ENCODE measurements around the gene CHCHD4.
A peak's percentile ranks its signal among the peaks of the same experiment; 100 is the strongest.

The CHCHD4 gene

DNA sequence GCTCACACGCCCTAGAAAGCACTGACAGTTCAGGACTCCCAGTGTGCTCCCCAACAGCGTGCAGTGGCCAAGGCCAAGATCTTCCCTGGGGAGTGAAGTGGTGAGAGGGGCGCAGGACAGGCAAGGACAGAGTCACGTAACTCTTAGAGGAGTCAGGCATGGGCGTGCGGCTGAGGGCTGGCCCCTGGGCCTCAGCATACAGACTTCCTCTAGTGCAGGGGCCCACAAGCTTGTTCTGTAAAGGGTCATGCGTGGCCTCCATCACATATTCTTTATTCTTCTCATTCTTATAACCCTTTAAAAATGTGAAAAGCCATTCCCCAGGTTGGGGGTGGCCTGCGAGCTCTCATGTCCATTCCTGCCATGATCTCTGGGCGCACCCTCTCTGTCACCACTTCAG is 25.4 kb upstream of the CHCHD4 start:
- no peak for DNase-seq (ENCODE audit: low read depth in 2 of 2, low spot score in 1 of 2)

DNA sequence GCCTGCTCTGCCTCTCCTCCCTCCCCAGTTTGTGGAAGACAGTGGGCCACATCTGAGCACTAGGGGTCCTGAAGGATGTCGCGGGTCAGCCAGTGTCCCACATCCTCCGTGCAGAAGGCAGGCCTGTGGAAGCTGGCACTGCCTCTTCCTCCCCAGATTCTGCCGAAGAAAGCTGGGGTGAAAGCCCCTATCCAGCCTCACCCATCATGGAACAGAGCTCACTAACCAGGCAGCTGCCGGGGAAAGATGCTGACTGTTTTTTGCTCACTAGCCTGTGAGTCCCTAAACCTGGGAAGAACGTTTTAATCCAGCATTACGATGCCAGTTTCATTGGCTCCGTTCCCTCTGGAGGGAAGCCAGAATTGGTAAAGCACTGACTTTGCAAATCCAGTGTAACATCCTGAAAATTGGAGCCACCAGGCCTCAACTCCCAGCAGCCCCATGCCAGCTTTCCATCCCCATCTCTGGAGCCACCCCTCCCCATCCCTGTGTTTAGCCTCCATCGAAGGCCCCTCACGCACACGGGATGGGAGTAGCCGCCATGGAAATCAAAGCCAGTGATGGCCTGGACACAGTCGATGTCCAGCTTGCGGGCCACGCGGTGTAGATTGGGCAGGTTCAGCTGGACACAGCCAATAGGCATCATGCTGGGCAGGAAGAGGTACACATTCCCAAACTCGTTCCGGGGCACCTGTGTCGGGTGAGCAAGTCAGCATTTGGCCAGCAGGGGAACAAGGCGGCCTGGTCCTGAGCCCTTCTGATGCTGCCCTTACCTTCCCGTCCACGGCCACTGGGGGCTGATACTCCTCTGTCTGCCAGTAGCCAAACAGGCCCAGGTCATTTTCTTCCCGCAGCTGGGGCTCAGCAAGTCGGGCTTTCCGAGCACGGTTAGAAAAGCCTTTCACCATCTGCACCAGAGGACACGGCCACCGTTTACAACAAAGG is 23.6 kb upstream of the CHCHD4 start:
- DNase-seq (ENCODE audit: low read depth in 2 of 2, low spot score in 1 of 2) = no peak

DNA sequence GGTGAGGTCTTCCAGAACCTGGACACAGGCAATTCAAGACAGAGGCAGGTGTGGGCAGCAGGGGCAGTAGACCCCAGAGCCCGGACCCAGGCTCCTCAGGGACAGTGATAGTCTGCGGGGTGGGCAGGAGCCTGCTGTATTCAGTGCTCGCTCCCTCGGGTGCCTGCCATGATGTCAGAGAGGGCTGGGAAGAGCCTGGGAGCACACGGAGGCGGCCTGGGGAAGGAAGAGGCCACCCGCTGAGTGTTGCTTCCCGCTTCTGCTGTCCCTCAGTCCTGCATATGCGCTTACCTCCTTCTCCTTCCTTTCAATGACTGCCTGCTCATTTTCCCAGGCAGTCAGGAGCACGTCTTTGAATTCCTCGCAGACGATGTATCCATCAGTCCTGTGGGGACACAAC is 22.9 kb upstream of the CHCHD4 start:
- no peak for DNase-seq (ENCODE audit: low read depth in 2 of 2, low spot score in 1 of 2)

DNA sequence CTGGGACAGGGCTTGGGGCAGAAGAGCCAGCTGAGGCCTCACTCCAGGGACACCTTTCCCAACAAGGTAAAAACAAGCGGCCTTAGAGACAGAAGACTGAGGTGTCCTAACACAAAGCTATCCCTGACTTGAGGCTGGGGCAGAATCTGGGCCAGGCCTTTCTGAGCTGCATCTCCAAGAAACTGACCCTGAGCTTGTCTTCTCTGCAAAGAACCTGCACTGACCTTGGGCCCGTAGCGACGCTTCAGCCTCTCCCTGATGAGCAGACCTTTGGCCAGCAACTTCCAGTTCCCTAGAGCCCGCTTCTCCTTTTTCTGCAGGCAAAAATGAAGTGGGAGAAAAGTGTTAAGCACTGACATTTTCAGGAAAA is 22.4 kb upstream of the CHCHD4 start:
- no peak for DNase-seq (ENCODE audit: low read depth in 2 of 2, low spot score in 1 of 2)

DNA sequence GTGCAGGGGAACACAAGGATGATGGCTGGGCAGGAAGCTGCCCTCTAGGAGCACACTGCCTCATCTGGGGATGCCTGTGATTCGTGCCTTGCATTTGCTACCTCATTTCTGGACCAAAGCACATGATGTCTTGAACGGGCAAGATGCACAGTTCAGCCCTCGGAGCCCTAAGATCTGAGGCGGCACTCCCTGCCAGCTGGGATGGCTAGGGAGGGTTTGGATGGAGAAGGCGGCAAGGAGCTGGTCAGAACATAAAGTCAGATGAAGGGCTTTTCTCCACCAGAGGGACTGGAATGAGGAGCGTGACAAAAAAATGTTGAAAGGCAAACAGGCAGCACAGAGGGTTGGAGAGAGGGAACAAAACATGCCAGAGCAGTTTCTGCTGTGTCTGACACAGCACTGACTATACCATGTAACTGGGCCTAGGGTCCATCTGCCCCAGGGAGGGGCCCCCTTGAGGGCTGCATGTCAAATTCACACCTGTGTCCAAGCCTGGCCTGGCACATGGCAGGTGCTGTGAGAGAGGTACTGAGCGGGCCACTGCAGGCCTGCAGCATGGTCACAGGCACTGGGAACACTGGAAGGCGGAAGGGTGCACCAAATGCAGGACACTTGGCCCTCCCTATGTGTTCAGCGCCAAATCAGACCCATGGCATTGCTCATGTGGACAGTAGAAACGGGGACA is 21.9 kb upstream of the CHCHD4 start:
- DNase-seq (ENCODE audit: low read depth in 2 of 2, low spot score in 1 of 2) = no peak

DNA sequence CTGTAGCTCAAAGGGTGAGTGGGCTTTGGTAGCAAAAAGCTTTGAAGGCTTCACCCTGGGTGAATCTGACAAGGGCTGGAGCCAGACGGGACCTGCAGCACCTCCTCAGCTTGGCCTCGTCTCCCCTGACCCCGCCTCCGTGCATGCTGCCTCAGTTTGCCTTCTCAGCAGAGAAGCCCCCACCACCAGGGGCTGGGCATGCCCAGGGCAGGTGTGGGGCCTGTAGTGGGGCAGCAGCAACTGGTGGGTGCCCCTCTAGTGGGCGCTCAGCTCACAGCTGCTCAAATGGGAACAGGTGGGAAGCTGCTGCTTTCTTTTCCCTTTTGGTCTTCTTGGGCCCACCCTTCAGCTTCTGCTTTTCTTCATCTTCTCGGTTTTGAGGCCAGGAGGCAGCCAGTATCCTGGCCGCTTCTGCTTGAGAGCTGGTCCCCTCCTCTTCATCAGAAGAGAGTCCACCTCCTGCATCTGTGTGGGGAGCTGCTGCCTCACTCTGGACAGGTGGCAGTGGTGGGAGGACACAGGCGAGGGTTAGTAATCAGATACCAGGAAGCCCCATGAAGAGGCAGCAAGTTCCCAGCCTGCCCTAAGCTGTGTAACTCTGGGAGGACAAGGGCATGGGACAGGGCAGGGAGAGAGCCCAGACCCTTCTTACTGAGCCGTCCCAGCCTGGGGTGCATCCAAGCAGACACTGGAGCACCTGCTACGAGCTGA is 21.2 kb upstream of the CHCHD4 start:
- DNase-seq (ENCODE audit: low read depth in 2 of 2, low spot score in 1 of 2) = no peak

DNA sequence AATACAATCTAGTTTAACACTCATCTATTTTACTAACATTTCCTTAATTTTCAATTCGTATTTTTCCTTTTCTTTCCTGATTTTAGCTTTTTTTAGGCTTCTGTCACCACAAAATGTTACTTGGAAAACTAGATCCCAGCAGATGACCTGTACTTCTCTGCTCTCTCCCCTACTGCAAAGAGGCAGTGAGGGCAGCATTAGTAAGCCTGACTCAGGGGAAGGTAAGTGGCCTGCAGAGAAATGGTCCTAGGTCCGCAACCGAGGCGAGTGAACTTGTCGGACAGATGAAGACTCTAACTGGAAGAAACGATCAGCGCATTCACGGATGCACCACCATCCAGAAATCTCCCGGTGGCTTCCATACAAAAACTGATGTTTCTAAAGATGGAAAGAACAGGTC is 20.6 kb upstream of the CHCHD4 start:
- no peak for DNase-seq (ENCODE audit: low read depth in 2 of 2, low spot score in 1 of 2)

DNA sequence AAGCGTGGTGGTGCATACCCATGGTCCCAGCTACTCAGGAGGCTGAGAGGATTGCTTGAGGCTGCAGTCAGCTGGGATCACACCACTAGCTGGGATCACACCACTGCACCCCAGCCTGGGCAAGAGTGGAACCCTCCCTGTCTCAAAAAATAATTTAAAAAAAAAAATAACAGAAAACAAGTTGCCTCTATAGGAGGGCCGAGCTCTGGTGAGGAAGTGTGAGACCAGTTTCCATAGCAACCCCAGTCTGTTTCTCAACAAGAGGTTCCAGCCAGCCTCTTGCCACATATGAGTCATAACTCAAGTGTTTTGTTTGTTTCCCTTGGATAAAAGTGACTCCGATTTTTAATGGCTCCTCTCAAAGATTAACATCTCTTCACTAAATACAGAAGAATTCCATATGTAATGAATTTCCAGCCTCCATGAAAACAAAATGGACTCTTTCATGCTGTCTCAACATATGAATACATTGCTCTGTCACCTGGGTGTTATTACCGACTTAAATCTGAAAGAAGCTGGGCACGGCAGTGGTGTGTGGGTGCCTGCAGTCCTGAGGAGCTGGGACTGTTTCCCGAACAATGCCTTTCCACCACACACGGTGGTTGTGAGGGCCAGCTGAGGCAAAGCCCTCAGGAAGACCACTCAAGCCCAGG is 19.9 kb upstream of the CHCHD4 start:
- peak in 1 of 2 donors; percentile 32 for DNase-seq (ENCODE audit: low read depth in 2 of 2, low spot score in 1 of 2)

DNA sequence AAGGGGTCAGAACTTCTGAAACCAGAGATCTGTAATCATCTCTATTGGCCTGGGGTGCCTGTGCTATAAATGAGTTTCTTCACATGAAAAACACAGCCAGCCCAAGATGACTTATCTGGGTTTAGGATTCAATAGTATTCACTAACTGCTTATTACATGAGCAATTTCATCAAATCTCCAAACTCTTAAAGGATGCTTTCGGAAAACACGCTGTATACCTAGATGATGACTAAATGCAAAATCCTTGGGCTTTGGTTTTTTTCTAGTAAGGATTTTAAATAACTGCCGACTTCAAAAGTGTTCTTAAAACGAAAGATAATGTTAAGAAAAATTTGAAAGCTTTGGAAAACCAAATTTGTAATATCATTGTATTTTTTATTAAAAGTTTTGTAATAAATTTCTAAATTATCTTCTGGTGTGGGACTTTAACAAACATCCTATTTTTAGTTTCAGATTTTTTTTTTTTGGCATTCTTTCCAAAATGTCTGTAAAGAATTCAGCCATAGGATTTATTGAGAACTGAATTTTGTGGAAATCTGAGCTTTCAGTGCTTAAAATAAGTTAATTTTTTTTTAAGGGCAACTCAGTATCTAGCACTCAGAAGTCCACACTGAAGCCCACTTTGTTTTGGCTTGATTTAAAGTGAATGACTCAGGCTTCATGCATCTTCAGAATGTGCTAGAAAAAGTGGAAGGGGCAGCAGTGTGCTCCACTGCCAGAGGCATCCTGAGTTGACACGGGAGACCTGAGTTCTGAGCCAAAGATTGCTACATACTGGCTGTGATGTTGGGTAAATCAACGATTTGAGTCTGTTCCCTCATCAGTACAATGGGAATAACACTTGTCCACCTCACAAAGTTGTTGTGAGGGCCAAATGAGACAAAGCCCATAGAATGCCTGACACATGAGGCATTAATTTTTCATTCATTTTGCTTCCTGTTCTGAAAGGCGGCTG is 18.9 kb upstream of the CHCHD4 start:
- DNase-seq (ENCODE audit: low read depth in 2 of 2, low spot score in 1 of 2) = no peak

DNA sequence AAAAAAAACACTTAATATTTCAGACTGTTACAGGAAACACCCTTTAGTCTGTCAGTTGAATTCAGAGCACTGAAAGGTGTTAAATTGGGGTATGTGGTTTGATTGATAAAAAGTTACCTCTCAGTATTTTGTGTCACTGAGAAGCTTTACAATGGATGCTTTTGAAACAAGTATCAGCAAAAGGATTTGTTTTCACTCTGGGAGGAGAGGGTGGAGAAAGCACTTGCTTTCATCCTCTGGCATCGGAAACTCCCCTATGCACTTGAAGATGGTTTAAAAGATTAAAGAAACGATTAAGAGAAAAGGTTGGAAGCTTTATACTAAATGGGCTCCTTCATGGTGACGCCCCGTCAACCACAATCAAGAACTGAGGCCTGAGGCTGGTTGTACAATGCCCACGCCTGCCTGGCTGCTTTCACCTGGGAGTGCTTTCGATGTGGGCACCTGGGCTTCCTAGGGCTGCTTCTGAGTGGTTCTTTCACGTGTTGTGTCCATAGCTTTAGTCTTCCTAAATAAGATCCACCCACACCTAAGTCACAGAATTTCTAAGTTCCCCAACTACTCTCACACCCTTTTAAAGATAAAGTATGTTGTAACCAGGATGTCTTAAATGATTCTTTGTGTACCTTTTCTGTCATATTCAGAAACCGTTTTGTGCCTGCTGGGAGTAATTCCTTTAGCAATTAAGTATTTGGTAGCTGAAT is 18.0 kb upstream of the CHCHD4 start:
- peak in 1 of 2 donors; percentile 34 for DNase-seq (ENCODE audit: low read depth in 2 of 2, low spot score in 1 of 2)

DNA sequence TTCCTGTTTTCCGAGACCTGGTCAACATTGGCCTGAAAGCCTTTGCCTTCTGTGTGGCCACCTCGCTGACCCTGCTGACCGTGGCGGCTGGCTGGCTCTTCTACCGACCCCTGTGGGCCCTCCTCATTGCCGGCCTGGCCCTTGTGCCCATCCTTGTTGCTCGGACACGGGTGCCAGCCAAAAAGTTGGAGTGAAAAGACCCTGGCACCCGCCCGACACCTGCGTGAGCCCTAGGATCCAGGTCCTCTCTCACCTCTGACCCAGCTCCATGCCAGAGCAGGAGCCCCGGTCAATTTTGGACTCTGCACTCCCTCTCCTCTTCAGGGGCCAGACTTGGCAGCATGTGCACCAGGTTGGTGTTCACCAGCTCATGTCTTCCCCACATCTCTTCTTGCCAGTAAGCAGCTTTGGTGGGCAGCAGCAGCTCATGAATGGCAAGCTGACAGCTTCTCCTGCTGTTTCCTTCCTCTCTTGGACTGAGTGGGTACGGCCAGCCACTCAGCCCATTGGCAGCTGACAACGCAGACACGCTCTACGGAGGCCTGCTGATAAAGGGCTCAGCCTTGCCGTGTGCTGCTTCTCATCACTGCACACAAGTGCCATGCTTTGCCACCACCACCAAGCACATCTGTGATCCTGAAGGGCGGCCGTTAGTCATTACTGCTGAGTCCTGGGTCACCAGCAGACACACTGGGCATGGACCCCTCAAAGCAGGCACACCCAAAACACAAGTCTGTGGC is 17.1 kb upstream of the CHCHD4 start:
- DNase-seq (ENCODE audit: low read depth in 2 of 2, low spot score in 1 of 2) = no peak

DNA sequence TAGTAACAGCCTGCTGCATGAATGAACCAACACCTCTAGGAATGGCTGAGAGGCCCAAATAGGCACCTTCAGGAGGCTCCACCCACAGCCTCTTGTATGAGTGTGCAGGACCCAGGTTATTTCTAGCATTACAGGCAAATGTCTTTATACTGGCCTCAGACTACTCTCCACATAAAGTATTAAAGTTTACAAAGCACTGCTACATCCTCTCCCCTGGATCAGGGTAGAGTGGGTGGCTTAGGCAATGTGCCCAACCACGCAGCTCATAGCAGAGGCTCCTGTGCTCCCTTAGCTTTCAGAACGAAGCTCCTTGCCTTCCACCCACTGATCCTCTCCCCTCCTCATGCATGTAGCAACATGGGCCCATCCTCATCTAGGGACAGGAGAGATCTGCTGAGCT is 16.5 kb upstream of the CHCHD4 start:
- no peak for DNase-seq (ENCODE audit: low read depth in 2 of 2, low spot score in 1 of 2)

DNA sequence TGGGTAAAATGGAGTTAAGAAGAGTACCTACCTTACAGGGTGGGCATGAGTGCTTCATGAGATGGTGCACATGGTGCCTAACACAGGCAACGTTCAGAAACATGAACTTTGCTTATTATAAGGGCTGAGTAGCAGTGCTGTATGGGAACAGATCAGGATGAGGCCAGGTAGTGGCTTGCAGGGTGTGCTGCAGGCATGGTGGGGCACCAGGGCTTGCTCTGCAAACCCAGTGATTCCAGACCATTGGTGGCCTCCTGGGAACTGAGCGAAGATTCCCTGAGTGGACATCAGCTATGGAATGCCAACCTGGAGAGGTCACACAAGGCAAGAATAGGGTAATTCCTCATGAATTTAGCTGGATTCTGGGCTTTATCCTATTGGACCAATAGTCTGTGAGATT is 16.0 kb upstream of the CHCHD4 start:
- no peak for DNase-seq (ENCODE audit: low read depth in 2 of 2, low spot score in 1 of 2)

DNA sequence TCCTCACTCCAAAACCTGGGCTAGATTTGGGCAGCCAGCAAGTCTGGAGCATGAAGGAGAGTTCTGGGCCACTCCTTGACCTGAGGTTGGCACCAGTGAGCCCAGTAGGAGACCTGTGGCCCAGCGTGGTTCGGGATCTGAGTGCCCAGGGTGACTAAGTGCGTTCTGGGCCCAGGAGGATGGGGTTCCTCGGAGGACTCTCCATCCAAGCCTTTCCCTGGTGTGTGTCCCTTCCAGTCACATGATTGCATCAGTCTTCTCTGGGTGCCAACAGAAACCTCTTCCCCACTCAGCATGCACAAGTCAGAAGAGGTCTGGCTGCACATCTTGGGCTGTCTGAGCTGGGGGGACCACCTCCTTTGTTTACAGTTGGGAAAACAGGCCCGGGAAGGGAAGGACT is 15.1 kb upstream of the CHCHD4 start:
- DNase-seq (ENCODE audit: low read depth in 2 of 2, low spot score in 1 of 2) = no peak

DNA sequence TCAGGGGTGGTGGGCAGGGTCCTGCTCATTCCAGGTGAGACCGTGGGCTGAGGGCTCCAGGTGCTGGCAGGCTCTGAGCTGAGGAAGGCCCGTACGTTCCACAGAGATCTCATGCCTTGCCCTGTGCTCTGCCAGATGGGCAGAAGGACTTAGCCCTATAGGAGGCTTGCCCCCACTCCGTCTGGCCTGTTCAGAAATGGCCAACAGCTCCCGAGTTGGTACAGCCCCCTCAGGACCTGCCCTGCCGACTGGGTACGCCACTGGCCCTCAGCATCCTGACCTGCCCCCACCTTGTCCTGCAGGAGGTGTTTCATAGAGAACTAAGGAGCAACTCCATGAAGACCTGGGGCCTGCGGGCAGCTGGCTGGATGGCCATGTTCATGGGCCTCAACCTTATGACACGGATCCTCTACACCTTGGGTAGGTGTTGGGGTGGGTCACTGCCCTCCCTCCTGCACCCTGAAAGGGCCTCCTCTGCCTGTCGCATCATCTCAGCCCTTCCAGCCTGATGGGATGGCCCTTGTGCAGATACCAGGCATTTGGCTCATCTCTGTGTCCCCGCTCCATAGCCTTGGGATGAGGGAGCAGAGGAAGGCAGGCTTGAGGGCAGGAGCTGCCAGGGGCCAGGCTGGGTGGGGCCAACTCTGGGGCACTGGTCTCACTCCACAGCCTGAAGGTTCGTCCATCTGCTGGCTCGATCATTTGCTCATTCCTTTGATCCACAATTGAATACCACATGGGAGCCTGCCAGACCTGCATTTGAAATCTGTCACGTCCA is 14.4 kb upstream of the CHCHD4 start:
- DNase-seq (ENCODE audit: low read depth in 2 of 2, low spot score in 1 of 2) = no peak

DNA sequence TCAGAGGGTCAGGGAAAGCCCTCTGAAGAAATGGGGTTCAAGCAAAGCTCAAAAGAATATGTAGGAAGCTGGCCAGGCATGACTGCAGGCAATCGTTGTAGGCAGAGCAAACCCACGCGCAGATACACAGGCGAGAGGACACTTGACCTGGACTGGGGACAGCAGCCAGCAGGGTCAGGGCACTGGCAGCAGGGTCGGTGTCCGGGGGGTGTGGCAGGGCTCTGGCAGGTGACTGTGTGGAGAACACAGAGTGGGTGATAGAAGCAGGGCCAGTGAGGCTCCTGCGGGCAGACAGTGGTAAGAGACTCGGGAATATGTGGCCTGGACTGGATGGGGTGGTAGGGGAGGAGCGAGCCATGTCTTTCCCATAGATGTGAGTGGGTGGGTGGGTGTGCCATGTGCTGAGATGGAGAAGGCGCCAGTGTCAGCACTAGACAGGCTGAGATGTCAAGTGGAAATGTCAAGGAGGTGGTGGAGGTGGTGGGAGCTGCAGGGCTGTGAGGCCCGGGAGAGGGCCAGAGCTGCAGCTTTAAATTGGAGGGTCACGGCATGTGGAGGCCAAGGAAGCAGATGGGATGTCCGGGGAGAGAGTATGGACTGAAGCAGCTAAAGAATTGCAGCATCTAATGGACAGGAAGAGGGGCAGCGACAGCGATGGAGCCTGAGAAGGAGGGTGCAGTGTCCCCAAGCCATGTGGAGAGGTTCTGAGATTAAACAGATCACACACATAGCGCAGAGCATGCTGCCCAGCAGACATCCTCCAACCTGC is 13.6 kb upstream of the CHCHD4 start:
- no peak for DNase-seq (ENCODE audit: low read depth in 2 of 2, low spot score in 1 of 2)

DNA sequence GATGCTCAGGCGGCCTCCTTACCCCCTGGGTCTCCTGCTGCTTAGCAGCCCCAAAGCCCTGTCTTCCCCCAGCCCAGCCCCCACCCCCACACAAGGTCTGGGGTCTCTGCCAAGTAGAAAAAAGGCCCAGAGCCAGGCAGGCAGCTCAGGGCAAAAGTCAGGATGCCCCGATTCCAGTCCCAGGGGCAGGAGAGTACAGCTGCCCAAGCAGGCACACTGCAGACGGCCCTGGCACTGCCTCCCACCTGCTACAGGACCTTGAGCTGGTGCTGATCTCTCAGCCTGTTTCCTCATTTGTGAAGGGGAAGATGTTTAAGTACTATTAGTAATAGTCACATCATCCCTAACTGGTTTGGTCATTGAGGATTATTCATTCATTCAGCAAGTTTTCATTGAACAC is 12.8 kb upstream of the CHCHD4 start:
- no peak for DNase-seq (ENCODE audit: low read depth in 2 of 2, low spot score in 1 of 2)

DNA sequence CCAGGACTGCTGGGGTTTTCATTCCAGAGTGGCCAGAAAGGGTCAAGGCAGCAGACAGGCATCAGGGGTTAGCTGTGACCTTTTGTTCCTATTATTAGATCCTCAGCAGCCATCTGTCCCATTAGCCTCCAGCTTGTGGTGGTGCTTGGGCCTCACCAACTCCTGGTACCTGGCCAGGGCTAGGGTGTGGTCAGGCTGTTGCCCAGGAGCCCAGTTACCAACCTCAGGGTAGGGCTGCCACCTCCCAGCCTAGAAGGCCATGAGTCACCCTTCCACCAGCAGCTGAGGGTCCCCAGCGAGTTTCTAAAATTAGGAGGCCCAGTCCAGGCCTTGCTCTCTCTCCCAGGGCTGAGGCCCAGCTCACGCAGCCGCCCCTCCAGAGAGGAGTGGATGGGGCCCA is 12.3 kb upstream of the CHCHD4 start:
- no peak for DNase-seq (ENCODE audit: low read depth in 2 of 2, low spot score in 1 of 2)

Measured in stimulated activated CD8-positive, alpha-beta memory T cell treated with anti-CD3 and anti-CD28 coated beads, Interleukin-4, amount 100 ng/mL, for 4 hours (primary cell).